Kidney (tissue), 14 donors: Measurements from ENCODE around the gene LRP5. TPM values are rescaled to one million over a fixed set of nuclear protein-coding genes. Genes with fewer than 3 reads are reported as not detected.

Experiments
- DNase-seq, 5 donors: peaks; one replicate each; pipeline ENCODE4 v3.0.0-alpha.2; 2013 to 2020
- FAIRE-seq: peaks from 2 replicates; lab custom pipeline; 2012; peaks lifted over from hg19 to GRCh38; lab: Jason Lieb, UNC
- H3K27ac ChIP-seq, 2 donors: one replicate each; pipeline ENCODE4 v1.7.0; 2013; ENCODE audit warnings: low read depth in 2 of 2, low read length in 2 of 2, inconsistent platforms in 1 of 2
- H3K27me3 ChIP-seq: one replicate; pipeline ENCODE4 v1.7.1; 2013; ENCODE audit warnings: low read length, inconsistent platforms; ENCODE audit not compliant: control insufficient read depth, insufficient read depth
- H3K36me3 ChIP-seq, 3 donors: one replicate each; pipeline versions ENCODE4 v1.7.0 to v1.7.1; 2013; ENCODE audit warnings: low read length in 3 of 3, control low read depth in 1 of 3, inconsistent platforms in 1 of 3; ENCODE audit not compliant: insufficient read depth in 3 of 3, control insufficient read depth in 2 of 3
- H3K4me1 ChIP-seq, 3 donors: one replicate each; pipeline versions ENCODE4 v1.7.0 to v1.7.1; 2013; ENCODE audit warnings: low read length in 3 of 3, inconsistent platforms in 1 of 3, low read depth in 1 of 3; ENCODE audit not compliant: control insufficient read depth in 2 of 3, insufficient read depth in 2 of 3
- H3K4me3 ChIP-seq, 3 donors: one replicate each; pipeline versions ENCODE4 v1.7.0 to v1.8.1; 2013; ENCODE audit warnings: low read length in 3 of 3, control low read depth in 1 of 3, inconsistent platforms in 1 of 3
- H3K9ac ChIP-seq, 3 donors: one replicate each; pipeline versions ENCODE4 v1.7.0 to v1.7.1; 2013; ENCODE audit warnings: low read length in 3 of 3, control low read depth in 1 of 3, inconsistent platforms in 1 of 3
- H3K9me3 ChIP-seq, 3 donors: one replicate each; pipeline versions ENCODE4 v1.7.0 to v1.7.1; 2013; ENCODE audit warnings: low read length in 3 of 3, control low read depth in 1 of 3, inconsistent platforms in 1 of 3; ENCODE audit not compliant: control insufficient read depth in 2 of 3, insufficient read depth in 1 of 3
- intact Hi-C: fragments of 100-400 bp; cut with DNase I; formaldehyde crosslinking; loops from one replicate; pipeline ENCODE4 v1.11.1; 2022
- polyA plus RNA-seq: library from polyadenylated mRNA; stranded (reverse); fragments of 350-450 nt; fragmentation: Illumina TruSeq; extraction: RNeasy Lipid Tissue Mini Kit (QIAGEN cat#74804); gene quantifications from one replicate; pipeline ENCODE4 v1.2.3, GENCODE V29; 2014; ENCODE audit warnings: low read depth, low replicate concordance; ENCODE audit not compliant: insufficient read depth
- total RNA-seq: library from RNA; stranded (reverse); fragmentation: NEBNext Ultra II Directional; extraction: Animal tissue kit (Norgen Biotek cat#: 25700); gene quantifications from one replicate; pipeline ENCODE4 v1.2.1, GENCODE V29; 2021
- TF ChIP-seq, protein P1 (sequence below): IDR thresholded peaks from 3 replicates; pipeline ENCODE4 v1.5.1; 2012; ENCODE audit warnings: mild to moderate bottlenecking, moderate library complexity, borderline replicate concordance; ENCODE audit not compliant: insufficient read depth; ENCODE audit errors: extremely low read depth
- donor health status: control.
- donor health status: control.
- donor health status: control.
- donor health status: control.
- donor health status: control.
- donor health status: DM: yes; HTN: yes; CAD: no.
- donor health status: Normal renal cell carcinoma (clear cell type).

Gene LRP5
- total and polyA plus RNA-seq, 2 donors from 2014 or later: 55.4 to 71.3 TPM

DNA sequence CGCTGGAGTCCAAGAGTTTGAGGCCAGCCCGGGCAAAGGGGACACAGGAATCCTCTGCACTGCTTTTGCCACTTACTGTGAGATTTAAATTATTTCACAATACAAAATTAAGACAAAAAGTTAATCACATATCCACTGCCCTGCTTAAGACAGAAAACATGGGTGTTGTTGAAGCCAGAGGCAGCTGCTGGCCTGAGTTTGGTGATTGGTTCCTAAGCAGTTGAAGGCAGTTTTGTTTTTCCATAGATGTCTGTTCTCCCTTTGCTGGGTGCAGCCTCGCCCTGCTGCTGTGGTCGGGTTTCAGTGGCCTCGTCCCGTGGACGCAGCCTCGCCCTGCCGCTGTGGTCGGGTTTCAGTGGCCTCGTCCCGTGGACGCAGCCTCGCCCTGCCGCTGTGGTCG, 77.9 kb downstream of the LRP5 start:
- no peaks in the 10 kb centered on the region for H3K27me3 ChIP-seq
- FAIRE-seq: no peak
- no peak for DNase-seq
- TF ChIP-seq, protein P1, sequence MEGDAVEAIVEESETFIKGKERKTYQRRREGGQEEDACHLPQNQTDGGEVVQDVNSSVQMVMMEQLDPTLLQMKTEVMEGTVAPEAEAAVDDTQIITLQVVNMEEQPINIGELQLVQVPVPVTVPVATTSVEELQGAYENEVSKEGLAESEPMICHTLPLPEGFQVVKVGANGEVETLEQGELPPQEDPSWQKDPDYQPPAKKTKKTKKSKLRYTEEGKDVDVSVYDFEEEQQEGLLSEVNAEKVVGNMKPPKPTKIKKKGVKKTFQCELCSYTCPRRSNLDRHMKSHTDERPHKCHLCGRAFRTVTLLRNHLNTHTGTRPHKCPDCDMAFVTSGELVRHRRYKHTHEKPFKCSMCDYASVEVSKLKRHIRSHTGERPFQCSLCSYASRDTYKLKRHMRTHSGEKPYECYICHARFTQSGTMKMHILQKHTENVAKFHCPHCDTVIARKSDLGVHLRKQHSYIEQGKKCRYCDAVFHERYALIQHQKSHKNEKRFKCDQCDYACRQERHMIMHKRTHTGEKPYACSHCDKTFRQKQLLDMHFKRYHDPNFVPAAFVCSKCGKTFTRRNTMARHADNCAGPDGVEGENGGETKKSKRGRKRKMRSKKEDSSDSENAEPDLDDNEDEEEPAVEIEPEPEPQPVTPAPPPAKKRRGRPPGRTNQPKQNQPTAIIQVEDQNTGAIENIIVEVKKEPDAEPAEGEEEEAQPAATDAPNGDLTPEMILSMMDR: no peak
- no peak overlapping the region for H3K27ac ChIP-seq
- peaks cover 6 to 29% (median 10%) of the 10 kb centered on the region in 3 donors for H3K36me3 ChIP-seq
- H3K4me1 ChIP-seq: peaks cover 0 to 2% (median 0%) of the 10 kb centered on the region in 3 donors
- H3K9ac ChIP-seq: no peak overlapping the region
- no peaks in the 10 kb centered on the region for H3K9me3 ChIP-seq
- intact Hi-C loops: no loop called here
- no peak overlapping the region for H3K4me3 ChIP-seq

- TF ChIP-seq, protein P1: no peak
- Histone ChIP-seq H3K9me3 (no peaks in the 10 kb centered on the region), H3K27ac (no peak overlapping the region), H3K9ac (no peak overlapping the region), H3K36me3 (peaks cover 6 to 25% (median 10%) of the 10 kb centered on the region in 3 donors), H3K4me3 (no peak overlapping the region), H3K4me1 (no peaks in the 10 kb centered on the region), H3K27me3 (no peaks in the 10 kb centered on the region)
- FAIRE-seq (no peak), DNase-seq (no peak)
- intact Hi-C loops: no loop called here
Observed at GRCh38 chr11:68392822-68393221, 80.4 kb downstream of the LRP5 start.

DNA sequence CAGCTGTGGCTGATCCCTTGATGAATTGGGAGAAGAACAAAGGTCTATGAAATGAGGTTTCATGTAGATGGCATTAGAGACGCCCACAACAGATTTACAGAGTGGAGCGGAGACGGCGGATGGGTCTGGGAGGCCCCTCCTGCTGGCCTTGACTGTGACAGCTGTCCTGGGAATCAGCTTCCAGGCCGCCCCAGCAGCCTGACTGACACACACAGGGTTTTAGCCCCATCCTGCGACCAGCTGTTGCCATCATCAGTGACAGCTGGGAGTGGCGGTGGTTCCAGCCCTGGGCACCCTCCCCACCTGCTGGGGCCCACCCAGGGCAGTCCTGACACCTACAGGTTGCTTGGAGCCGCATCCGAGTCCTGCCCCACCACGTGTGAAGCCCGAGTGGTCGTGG, 84.1 kb downstream of the LRP5 start:
- FAIRE-seq (no peak), DNase-seq (peak in 1 of 5 donors; percentile 39)
- Histone ChIP-seq H3K4me3 (no peak overlapping the region), H3K27ac (no peak overlapping the region), H3K4me1 (peaks cover 0 to 13% (median 8%) of the 10 kb centered on the region in 3 donors), H3K9me3 (no peaks in the 10 kb centered on the region), H3K36me3 (peaks cover 0 to 8% (median 2%) of the 10 kb centered on the region in 3 donors), H3K9ac (no peak overlapping the region), H3K27me3 (no peaks in the 10 kb centered on the region)
- intact Hi-C loops: no loop called here
- TF ChIP-seq, protein P1: no peak

- no peaks in the 10 kb centered on the region for H3K9me3 ChIP-seq
- FAIRE-seq (no peak), DNase-seq (no peak)
- H3K9ac ChIP-seq: no peak overlapping the region
- no peak overlapping the region for H3K4me3 ChIP-seq
- H3K4me1 ChIP-seq: peaks cover 0 to 13% (median 8%) of the 10 kb centered on the region in 3 donors
- no peaks in the 10 kb centered on the region for H3K27me3 ChIP-seq
- peaks cover 0 to 13% (median 3%) of the 10 kb centered on the region in 3 donors for H3K36me3 ChIP-seq
- H3K27ac ChIP-seq: no peak overlapping the region
- intact Hi-C loops: no loop called here
- TF ChIP-seq, protein P1: no peak
Observed at GRCh38 chr11:68397256-68397655, 84.9 kb downstream of the LRP5 start.
